ENCODE data around the gene ANO8.

The ANO8 gene

GRCh38 chr19:17347877-17348276 lies 13.2 kb upstream of the ANO8 start:
- DNase-seq (ENCODE audit: low read depth in 2 of 2) = no peak

- no peak for DNase-seq (ENCODE audit: low read depth in 2 of 2)
Measured at GRCh38 chr19:17347361-17347760, 12.7 kb upstream of the ANO8 start.

- peak; percentile 53 to 69 for DNase-seq (ENCODE audit: low read depth in 2 of 2)
Measured at GRCh38 chr19:17346109-17346671, 11.5 kb upstream of the ANO8 start.

DNA sequence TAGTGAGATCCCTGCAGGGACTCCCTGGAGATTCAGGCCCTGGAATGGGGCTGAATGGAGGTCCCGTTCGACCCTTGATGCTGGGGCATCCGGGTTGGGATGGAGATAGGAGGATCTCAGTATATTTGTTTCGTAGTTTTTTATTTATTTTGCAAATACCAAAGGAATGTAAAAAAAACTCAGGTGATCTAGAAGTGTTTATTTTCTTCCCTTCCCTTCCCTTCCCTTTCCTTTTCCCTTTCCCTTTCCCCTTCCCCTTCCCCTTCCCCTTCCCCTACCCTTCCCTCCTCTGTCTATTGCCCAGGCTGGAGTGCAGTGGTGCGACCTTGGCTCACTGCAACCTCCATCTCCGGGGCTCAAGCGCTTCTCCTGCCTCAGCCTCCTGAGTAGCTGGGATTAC lies 7.2 kb upstream of the ANO8 start:
- DNase-seq (ENCODE audit: low read depth in 2 of 2) = no peak

DNA sequence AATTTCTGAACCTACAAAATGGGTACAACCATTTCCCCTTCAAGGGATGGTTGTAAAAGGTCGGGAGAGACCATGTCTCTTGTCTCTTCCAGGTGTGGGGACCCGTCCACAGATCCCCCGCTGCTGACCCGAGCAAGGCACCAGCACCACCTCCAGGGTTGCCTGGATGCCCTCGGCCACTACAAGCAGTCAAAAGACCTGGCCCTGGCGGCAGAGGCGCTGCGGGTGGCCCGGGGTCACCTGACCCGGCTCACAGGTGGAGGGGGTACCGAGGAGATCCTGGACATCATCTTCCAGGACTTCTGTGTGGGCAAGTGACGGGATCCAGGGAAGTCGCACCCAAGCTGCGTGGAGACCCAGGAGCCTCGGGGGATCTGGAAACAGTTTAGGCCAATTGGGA lies 6.7 kb upstream of the ANO8 start:
- DNase-seq (ENCODE audit: low read depth in 2 of 2) = no peak

- no peak for DNase-seq (ENCODE audit: low read depth in 2 of 2)
Measured at GRCh38 chr19:17340871-17341357, 6.3 kb upstream of the ANO8 start.

DNA sequence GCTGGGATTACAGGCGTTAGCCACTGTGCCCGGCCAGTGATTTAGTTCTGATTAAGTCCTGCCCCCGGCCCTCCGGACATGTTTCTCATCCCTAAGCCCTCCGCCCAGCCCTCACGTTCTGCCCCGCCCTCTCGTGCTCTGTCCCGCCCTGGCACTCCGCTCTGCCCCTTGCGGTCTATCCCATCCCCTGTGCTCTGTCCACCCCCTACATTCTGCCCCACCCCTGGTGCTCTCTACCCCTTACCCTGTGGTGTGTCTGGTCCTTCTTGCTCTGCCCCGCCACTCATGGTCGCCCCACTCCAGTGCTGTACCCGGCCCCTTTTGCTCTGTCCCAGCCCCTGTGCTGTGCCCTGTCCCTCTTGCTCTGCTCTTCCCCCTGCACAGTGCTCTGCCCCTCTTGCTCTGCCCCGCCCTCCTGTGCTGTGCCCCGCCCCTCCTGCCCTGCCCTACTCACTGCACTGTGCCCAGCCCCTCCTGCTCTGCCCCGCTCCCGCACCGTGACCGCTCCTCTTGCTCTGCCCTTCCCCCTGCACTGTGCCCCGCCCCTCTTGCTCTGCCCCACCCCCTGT lies 5.7 kb upstream of the ANO8 start:
- no peak for DNase-seq (ENCODE audit: low read depth in 2 of 2)

DNA sequence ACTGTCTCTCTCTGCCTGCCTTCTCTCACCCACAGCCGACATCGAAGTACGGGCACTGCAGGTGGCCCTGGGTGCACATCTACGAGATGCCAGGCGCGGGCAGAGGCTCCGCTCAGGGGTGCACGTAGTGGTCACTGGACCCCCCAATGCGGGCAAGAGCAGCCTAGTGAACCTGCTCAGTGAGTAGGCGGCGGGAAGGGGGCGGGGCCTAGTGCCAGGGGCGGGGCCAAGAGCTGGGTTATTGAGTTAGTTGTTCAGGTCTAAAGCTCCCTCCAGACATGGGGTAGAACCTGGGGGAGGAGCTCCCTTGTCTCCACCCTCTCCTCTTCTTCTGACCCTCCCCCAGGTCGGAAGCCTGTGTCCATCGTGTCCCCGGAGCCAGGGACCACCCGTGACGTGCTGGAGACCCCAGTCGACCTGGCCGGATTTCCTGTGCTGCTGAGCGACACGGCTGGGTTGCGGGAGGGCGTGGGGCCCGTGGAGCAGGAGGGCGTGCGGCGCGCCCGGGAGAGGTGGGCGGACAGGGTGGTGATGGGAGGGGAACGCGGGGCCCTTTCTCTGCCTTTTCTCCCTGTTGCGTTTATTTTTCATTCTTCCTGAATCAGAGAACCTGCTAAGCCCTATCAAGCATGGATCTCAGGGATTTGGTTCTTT lies 4.6 kb upstream of the ANO8 start:
- DNase-seq (ENCODE audit: low read depth in 2 of 2) = no peak

DNA sequence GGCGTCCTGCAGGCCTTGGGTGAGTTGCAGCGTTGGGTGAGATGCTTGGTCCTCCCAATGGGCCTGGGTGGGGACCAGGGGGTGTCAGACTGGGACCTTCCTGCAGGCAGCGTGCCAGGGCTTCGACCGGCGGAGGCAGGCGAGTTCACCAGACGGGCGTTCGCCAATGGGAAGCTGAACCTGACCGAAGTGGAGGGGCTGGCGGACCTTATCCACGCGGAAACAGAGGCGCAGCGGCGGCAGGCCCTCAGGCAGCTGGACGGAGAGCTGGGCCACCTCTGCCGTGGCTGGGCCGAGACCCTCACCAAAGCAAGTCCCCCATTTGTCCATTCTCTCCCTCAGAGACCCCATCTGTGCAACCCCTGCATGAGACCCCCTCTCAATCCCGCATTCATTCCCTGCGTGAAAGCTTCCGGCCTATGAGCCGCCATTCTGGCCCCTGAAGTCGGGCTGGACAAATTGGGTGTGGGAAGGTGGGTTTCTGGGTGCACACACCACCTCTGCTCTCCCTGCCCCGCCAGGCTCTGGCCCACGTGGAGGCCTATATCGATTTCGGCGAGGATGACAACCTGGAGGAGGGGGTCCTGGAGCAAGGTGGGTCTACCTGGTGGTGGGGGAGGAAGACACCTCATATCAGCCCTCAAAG lies 3.9 kb upstream of the ANO8 start:
- DNase-seq (ENCODE audit: low read depth in 2 of 2) = no peak

GRCh38 chr19:17337675-17338432 lies 3.2 kb upstream of the ANO8 start:
- DNase-seq (ENCODE audit: low read depth in 2 of 2) = no peak

GRCh38 chr19:17336872-17337674 lies 2.4 kb upstream of the ANO8 start, which contains the start of gene GTPBP3:
GTPBP3 (plus strand) TSS chr19:17337553; CDS start chr19:17337612, 59 bp downstream.
- DNase-seq (ENCODE audit: low read depth in 2 of 2) = peak; percentile 82 to 89

DNA sequence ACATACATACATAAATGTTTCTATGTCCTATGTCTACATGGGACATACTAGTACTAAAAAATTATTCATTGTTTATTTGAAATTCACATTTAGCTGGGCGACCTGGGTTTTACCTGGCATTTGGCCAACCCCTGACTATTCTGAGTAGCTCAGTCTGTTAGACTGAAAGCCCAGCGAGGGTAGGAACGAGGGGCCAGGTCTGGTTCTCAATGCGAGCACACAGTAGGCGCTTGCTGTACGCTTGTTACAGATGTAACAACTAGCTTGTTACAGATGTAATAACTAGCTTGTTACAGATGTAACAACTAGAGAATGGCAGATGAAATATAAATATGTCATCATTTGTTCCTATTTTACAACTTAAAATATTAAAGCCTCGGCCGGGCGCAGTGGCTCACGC lies 920 bp upstream of the ANO8 start:
- no peak for DNase-seq (ENCODE audit: low read depth in 2 of 2)

GRCh38 chr19:17333611-17334413 lies 843 bp downstream of the ANO8 start:
- peak in 1 of 2 donors; percentile 44 for DNase-seq (ENCODE audit: low read depth in 2 of 2)

- no peak for DNase-seq (ENCODE audit: low read depth in 2 of 2)
Measured at GRCh38 chr19:17332677-17333581, 1.7 kb downstream of the ANO8 start.

DNA sequence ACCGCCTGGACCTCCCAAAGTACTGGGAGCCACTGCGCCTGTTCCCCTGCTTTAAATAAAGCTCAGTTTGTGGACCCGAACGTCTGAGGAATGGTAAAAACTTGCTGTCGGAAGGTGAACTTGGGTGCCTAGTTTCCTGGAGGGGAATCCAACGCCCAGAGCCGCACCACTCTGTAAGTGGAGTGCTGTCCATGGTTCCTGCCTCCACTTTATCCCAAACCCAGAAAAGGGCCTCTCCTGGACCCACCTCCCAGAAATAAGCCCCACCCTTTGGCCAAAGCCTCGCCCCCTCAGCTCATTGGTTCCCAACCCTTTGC lies 2.3 kb downstream of the ANO8 start:
- DNase-seq (ENCODE audit: low read depth in 2 of 2) = no peak

DNA sequence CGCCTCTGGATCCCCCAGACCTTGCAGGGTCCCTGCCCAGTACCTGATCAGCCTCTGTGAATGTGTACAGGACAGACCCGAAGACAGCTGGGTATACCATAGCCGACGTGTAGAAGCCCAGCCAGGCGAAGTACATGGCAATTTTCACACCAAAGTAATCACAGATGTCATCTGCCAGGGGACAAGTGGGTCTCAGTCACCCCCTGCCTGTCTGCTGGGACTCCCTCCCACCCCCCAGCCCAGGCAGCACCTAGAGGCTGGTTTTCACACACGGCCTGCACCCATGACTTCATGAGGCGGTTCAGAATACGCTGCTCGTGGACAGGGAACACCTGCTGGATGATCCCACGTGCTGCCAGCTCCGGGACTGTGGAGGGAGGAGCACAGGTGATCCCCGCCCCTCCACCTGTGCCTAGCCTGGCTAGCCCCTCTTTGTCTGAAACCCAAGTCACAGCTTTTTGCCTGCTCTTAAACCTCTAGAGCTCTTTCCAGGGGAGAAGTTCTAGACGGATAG lies 3.6 kb downstream of the ANO8 start:
- no peak for DNase-seq (ENCODE audit: low read depth in 2 of 2)

DNA sequence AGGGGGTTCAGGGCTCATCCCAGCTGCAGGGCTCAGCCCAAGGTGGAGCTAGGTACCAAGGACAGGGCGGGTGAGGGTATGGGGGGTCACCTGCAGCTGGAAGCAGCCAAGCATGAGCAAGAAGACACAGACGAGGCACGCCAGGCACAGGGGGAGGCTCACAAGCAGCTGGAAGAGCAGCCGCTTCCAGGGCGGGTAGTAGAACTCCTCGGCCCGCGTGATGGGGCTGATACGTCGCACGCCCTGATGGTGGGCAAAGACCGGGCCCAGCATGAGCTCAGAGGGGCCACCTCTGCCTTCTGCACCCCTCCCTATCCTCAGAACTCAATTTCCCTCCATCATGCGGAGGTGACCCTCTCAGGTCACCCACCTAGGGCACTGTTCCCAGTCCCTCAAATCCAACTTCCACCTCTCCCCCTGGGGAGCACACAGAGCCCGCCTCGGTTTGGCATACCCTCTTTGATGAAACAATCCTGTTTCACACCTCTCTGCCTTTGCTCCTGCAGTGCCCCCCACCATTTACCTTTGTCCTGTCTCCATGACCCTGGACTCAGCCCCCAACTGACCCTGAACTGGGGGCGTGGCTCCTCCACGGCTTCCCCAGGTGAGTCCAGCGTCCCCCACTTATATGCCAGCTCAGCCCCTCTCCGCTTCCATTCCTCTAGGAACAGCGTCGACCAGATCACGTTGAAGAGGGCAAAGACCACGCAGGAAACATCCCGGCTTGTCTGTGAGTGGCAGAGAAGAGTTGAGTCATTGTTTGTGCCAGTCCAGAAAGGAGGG lies 4.2 kb downstream of the ANO8 start:
- no peak for DNase-seq (ENCODE audit: low read depth in 2 of 2)
